Spleen (tissue), 7 donors: ENCODE data around the gene LGALS9.

ENCODE experiments used
- CTCF ChIP-seq, 11 experiments: fragments of 200-600 bp in 7 of 11; fragments of 450-650 bp in 4 of 11; sonication (generic) in 4 of 11; IDR thresholded peaks in 8 of 11; conservative IDR thresholded peaks in 3 of 11; 1 replicate in 7 of 11; 2 replicates in 4 of 11; pipeline versions ENCODE4 v1.4.0 to v1.8.0; 2016 to 2021; ENCODE audit warnings: antibody characterized with exemption in 11 of 11, inconsistent platforms in 4 of 11, mild to moderate bottlenecking in 1 of 11
- POLR2AphosphoS5 ChIP-seq, 3 donors: sonication (generic); formaldehyde crosslinking; IDR thresholded peaks; one replicate each; pipeline ENCODE4 v1.5.1; 2017; ENCODE audit warnings: antibody characterized with exemption in 3 of 3
- donor health status: DM: no; HTN: no; CAD: no; lungs with moderate emphysema.
- donor health status: DM: no; HTN: no; CAD: no.
- donor health status: DM: no; HTN: no; CAD: no.

GRCh38 chr17:27646232-27646631 is 15.2 kb downstream of the LGALS9 start:
- TF ChIP-seq POLR2AphosphoS5 (IDR thresholded peaks at IDR 0.05) (no peak), CTCF (IDR thresholded peaks at IDR 0.05 in 8 of 11, conservative IDR thresholded peaks at IDR 0.05 in 3 of 11) (no peak)
